Superior temporal gyrus (tissue), 1 donor: ENCODE data around the gene CSDE1.
"Not testable (repeated sequence)": the region's sequence is repeated elsewhere in the genome, so short reads cannot be mapped to it uniquely, and the experiment has no call there.

Source experiments
- DNase-seq: peaks from one replicate; pipeline ENCODE4 v3.0.0-alpha.2; 2016; ENCODE audit errors: extremely low spot score

The CSDE1 gene

GRCh38 chr1:114757455-114758255 lies at the start of gene CSDE1:
TSS of gene CSDE1 (minus strand) at chr1:114757984. CDS start at chr1:114739890, 18,094 bp downstream.
- peak; percentile 99 for DNase-seq

GRCh38 chr1:114804449-114804848 lies 46.7 kb upstream of the CSDE1 start:
- DNase-seq = not testable (repeated sequence)

DNA sequence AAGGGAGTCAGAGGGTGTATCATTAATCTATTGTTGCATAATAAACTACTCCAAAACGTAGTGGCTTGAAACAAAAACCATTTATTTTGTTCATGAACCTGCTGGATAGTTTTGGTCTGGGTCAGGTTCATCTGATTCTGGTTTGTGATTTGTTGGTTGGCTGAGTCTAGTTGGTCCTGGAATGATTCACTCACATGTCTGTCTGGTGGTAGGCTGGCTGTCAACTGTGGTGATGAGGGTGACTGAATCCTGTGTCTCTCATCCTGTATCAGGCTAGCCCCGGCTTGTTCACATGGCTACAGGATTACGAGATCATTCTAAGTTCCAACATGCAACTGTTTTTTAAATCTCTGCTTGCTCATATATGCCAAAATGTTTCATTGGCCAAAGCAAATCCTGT lies 45.2 kb upstream of the CSDE1 start:
- no peak for DNase-seq

- no peak for DNase-seq
Measured at GRCh38 chr1:114794038-114794437, 36.3 kb upstream of the CSDE1 start.

DNA sequence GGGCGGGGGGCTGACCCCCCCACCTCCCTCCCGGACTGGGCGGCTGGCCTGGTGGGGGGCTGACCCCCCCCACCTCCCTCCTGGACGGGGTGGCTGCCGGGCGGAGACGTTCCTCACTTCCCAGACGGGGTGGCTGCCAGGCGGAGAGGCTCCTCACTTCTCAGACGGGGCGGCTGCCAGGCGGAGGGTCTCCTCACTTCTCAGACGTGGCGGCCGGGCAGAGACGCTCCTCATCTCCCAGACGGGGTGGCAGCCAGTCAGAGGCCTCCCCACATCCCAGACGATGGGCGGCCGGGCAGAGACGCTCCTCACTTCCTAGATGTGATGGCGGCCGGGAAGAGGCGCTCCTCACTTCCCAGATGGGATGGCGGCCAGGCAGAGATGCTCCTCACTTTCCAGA lies 32.8 kb upstream of the CSDE1 start:
- DNase-seq = not testable (repeated sequence)

- not testable (repeated sequence) for DNase-seq
Measured at GRCh38 chr1:114786440-114786839, 28.7 kb upstream of the CSDE1 start.

- no peak for DNase-seq
Measured at GRCh38 chr1:114782476-114782875, 24.7 kb upstream of the CSDE1 start.

DNA sequence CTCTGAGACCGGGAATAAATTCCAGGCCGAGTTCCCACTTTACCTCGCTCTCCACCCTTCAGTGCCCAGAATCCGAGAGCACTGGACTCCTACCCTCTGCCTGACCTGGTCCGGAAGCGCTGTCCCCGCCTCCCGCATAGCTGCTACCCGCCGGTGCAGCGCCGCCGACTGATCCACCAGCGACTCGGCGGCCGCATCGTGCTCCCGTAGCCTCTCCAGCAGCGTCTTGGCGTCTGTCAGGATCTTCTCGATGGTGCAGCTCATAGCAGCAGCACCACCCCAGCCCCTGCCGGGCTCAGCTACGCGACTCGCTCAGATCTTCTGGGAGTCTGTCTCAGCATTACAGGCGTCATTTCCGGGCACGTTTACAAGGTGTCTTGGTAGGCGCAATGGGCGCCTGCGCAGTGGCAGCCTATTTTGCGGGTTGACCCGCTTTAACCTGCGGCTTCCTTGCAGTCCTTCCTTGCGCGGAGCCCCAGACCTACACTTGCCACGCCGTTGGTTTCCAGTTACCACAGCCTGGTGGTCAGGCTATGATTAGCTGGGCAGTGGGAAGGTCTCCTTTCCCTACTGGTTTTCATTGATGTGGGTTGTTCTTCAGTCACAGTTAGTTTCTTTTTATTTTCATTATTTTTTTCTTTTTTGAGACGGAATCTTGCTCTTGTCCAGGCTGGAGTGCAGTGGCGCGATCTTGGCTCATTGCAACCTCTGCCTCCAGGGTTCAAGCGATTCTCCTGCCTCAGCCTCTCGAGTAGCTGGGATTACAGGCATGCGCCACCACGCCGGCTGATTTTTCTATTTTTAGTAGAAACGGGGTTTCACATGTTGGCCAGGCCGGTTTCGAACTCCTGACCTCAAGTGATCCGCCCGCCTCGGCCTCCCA lies 22.8 kb upstream of the CSDE1 start, which contains the start of gene SIKE1:
Gene SIKE1 (minus strand): TSS at position 342 of the 883 bp plus-strand sequence. CDS start 78 bp downstream, at position 264.
- peak; percentile 96 for DNase-seq

DNA sequence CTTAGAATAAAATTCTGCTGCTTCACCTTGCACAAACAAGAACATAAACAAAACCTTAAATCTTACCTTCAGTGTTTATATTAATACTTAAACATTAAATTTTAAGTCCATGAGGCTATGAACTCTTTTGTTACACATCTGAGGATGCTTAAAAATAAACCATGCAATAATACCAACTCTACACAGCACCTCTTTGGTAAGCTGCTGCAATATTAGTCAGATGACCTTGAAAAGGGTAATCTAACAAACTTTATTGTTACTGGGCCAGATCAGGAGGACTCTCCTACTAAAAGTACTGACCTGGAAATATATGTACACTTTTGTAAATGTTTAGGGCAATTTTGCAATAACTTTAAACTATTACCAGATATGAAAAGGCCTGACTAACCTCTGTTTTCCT lies 21.9 kb upstream of the CSDE1 start:
- no peak for DNase-seq

DNA sequence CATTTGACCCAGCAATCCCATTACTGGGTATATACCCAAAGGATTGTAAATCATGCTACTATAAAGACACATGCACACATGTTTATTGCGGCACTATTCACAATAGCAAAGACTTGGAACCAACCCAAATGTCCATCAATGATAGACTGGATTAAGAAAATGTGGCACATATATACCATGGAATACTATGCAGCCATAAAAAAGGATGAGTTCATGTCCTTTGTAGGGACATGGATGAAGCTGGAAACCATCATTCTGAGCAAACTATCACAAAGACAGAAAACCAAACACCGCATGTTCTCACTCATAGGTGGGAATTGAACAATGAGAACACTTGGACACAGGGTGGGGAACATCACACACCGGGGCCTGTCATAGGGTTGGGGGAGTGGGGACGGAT lies 18.9 kb upstream of the CSDE1 start:
- not testable (repeated sequence) for DNase-seq

- DNase-seq = no peak
Measured at GRCh38 chr1:114771992-114772391, 14.2 kb upstream of the CSDE1 start.

DNA sequence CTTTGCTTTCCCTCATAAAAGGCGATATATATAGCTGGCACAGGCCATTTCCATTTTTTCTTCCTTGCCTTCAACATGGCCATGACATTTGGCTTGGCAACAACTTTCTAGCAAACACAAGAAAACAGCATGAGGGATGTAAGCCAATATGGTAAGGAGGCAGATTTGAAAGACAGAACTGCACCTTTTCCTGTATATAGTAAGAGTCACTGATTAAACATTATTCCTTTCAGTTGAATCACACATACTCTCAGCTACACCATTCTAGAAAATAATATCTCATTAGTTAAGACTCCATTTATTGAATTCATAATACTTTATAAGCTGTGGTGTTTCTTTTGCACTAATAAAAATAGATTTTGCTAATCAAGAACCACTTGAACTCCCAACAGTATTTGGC lies 13.2 kb upstream of the CSDE1 start:
- no peak for DNase-seq

DNA sequence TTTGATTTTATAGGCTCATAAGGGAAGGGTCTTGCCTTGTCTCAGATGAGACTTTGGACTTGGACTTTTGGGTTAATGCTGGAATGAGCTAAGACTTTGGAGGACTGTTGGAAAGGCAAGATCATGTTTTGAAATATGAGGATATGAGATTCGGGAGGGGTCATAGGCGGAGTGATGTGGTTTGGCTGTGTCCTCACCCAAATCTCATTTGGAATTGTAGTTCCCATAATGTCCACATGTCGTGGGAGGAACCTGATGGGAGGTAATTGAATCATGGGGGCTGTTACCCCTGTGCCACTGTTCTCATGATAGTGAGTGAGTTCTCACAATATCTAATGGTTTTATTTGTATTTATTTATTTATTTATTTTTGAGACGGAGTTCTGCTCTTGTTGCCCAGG lies 6.9 kb upstream of the CSDE1 start:
- no peak for DNase-seq

- DNase-seq = no peak
Measured at GRCh38 chr1:114758256-114758832, 560 bp upstream of the CSDE1 start.

DNA sequence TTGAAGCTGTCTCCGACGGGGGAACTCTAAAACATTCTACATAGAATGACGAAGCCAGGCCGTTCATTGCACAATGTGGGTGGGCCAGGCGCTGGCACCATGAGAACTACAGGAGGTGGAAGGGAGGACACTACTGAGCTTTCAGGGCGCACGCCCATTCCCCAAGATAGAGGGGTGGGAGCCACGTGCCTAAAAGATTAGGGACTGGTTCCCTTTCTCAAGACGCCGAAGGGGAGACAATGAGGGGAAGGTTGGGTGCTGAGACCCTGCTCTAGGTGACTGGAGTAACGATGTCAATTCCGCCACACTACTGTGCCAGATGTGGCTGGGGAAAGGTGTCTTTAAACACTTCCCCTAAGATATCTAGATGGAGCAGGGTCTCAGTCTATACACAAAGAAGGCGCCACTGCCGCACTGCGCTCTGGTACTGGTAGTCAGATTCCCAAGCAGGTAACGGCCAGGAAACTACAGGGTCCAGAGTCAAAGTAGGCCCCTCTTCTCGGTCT lies 782 bp downstream of the CSDE1 start:
- DNase-seq = no peak

GRCh38 chr1:114756009-114756892 lies 1.5 kb downstream of the CSDE1 start:
- DNase-seq = no peak

DNA sequence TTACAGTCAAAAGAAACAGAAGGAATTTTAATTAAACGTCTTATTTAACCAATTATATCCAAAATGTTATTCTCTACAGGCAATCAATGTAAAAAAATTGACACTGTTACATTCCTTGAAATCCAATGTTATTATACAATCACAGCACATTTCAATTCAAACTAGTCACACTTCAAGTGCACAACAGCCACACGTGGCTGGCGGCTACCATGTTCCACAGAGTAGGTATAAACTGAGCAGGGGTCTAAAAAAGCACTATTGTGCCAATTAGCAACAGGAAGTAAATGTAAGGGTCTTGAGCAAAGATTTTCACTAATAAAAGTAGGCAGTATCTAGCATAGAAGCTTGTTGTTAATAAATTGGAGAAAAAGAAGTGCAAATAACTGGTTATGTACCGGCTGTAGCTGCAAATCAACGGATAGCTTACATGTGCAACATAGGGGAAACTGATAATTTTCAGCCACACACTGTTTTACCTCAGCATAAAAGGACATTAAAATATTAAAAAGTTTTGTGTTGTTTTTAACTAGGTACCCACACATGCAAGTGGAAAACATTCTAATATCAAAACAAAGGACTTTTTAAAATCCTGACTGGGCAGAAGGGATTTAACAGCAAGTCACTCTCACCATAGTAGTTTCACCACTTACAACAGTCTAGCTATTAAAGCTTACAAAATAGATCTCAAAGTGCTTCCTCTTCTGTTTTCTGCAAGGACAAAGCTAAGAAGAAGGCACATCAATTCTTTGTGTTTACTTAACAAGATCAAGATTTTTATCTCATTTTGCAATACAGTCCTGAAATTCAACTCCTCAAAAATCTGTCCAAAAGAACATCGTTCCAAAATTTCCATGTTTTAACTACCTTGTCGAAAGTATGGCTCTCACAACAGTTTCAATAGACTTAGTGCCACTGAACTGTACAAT lies 2.5 kb downstream of the CSDE1 start:
- DNase-seq = no peak

DNA sequence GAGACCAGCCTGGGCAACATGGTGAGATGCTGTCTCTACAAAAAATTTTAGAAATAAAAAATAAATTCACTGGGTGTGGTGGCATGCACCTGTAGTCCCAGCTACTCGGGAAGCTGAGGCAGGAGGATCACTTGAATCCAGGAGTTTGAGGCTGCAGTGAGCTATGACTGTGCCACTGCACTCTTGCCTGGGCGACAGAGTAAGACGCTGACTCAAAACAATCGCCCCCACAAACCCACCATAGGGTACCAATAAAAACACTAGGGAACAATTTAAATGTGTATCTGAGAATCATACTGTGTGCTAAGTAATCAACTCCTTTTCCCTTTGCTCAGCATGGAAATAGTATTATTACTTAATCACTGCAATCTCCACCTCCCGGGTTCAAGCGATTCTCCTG lies 4.1 kb downstream of the CSDE1 start:
- DNase-seq = not testable (repeated sequence)

- DNase-seq = no peak
Measured at GRCh38 chr1:114753143-114753542, 4.6 kb downstream of the CSDE1 start.

GRCh38 chr1:114750780-114751179 lies 7.0 kb downstream of the CSDE1 start:
- no peak for DNase-seq
